GM18868 (cell line): ENCODE data around the gene RFNG.

Experiments
- ATAC-seq: cut with Tn5 transposase; IDR thresholded peaks from one replicate; pipeline ENCODE4 v1.9.1; 2021; ENCODE audit warnings: mild to moderate bottlenecking, moderate library complexity; ENCODE audit not compliant: unreplicated experiment

The RFNG gene

GRCh38 chr17:82051776-82052637, at the start of gene RFNG, which contains the start of gene GPS1:
Gene RFNG, minus strand, starts transcription at chr17:82051811. Its CDS starts 45 bp downstream, at chr17:82051766.
Gene GPS1, plus strand, starts transcription at chr17:82051898. Its CDS starts 34 bp downstream, at chr17:82051932.
- ATAC-seq = no peak

DNA sequence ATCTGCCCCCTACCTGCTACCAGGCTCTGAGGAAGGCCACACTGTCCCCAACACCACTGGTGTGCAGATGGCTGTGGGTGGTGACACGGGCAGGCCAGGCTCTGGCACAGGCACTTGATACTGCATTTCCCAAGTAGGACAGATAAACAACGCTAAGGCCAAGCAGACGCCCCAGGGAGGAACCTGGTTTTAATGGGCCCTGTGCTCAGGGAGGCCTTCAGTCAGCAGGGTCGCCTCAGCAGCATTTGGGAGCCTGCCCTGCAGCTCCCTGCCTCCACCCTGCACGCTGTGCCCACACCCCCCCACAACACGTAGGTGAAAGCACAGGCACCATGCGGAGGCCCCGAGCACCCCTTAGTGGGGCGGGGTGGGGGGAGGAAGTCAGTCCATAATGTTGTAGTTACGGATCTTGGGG, 49.7 kb upstream of the RFNG start:
- ATAC-seq = no peak

DNA sequence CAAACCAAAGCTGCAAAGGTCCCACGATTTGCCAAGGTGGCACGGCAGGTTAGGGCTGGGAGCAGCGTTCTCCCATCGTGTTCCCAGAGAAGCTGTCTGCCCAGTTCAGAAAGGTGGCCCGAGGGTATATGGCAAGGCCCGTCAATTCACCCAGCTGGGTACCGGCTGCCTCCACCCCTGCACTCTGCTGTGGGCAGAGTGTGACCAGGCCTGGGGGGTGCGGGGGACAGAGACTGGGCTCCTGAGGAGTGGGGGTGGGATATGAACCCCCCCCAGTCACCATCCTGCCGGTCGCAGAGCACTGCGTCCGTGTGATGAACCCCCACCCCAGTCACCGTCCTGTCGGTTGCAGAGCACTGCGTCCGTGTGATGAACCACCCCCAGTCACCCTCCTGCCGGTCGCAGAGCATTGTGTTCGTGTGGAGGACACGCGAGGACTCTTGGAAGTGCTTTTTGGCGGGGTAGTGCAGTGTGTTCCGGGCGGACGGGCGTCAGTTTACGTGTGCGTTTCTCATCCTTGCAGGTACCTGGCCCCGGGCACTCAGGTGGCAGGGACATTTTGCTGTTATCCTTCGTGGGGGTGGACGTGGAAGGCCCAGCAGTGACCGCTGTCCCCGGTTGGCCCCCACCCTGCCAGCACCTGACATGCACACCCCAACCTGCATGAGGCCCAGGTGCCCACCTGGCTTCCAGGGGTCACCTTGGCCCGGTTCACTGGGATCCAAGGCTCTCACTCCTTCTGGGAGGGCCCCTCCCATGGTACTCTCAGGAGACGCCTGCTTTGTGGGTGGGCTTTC, 49.1 kb upstream of the RFNG start:
- no peak for ATAC-seq

- ATAC-seq = peak; percentile 3
Observed at GRCh38 chr17:82098939-82099763, 47.5 kb upstream of the RFNG start.

- peak; percentile 67 for ATAC-seq
Observed at GRCh38 chr17:82098169-82098938, 46.7 kb upstream of the RFNG start, which contains the start of gene FASN. Gene FASN, minus strand, starts transcription at chr17:82098236. Its CDS starts 1,791 bp downstream, at chr17:82096445.

DNA sequence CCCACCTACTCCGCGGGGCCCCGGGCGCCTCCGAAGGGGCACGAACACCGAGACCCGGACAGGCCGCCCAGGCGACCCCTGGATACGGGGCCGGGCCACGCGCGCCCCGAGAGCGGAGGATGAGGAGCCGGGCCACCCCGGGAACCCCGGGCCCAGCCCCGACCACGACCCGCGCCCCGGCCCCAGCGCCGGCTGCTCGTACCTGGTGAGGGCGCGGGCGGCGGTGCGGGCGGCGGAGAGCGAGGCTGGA, 46.2 kb upstream of the RFNG start:
- peak; percentile 12 for ATAC-seq

GRCh38 chr17:82097184-82097918, 45.7 kb upstream of the RFNG start:
- ATAC-seq = peak; percentile 0

GRCh38 chr17:82096709-82097183, 45.1 kb upstream of the RFNG start:
- ATAC-seq = no peak

- no peak for ATAC-seq
Observed at GRCh38 chr17:82095777-82096708, 44.4 kb upstream of the RFNG start.

- no peak for ATAC-seq
Observed at GRCh38 chr17:82094931-82095776, 43.5 kb upstream of the RFNG start.

DNA sequence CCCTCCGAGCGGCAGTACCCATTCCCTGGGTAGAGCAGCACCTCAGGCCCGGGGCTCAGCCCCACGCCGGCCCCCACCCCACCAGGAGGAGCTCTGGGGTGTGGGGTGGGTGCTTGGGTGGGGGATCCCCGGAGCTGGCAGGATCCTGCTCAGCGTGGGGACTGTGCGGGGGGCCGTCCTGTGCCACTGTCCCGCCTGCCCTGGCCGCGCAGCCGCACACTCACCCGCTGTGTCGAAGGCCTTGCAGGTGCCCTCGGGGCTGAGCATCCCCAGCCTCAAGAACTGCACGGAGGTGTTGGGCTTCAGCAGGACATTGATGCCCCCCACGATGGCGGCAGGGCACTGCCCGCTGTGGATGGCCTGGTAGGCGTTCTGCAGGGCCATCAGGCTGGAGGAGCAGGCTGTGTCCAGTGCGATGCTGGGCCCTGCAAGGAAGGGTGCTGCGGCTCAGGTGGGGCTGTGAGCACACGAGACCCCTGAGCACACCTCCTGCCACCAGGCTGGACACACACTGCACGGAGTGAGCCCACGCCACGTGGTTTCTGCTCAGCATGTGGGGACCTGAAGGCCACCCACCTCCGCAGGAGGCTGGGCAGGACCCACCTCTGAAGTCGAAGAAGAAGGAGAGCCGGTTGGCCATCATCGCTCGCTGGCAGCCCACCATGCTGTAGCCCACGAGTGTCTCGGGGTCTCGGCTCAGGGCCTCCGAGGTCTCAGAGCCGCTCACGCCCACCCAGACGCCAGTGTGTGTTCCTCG, 41.6 kb upstream of the RFNG start:
- ATAC-seq = no peak

DNA sequence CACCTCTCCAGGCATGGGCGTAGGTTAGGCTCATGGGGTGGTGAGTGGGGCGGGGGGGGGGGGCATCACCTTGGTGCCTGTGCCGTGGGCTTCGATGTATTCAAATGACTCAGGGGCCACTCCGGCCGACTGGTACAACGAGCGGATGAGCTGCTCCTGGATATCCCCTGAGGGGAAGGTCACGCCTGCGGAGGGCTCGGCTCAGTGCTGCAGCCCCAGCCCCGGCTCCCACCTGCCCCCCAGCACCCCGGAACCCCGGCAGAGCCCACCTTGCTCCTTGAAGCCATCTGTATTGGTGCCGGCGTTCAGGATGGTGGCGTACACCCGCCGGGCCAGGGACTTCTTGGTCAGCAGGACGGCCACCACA, 41.0 kb upstream of the RFNG start:
- no peak for ATAC-seq

- ATAC-seq = no peak
Observed at GRCh38 chr17:82092094-82092586, 40.5 kb upstream of the RFNG start.

- ATAC-seq = no peak
Observed at GRCh38 chr17:82091264-82092066, 39.9 kb upstream of the RFNG start.

DNA sequence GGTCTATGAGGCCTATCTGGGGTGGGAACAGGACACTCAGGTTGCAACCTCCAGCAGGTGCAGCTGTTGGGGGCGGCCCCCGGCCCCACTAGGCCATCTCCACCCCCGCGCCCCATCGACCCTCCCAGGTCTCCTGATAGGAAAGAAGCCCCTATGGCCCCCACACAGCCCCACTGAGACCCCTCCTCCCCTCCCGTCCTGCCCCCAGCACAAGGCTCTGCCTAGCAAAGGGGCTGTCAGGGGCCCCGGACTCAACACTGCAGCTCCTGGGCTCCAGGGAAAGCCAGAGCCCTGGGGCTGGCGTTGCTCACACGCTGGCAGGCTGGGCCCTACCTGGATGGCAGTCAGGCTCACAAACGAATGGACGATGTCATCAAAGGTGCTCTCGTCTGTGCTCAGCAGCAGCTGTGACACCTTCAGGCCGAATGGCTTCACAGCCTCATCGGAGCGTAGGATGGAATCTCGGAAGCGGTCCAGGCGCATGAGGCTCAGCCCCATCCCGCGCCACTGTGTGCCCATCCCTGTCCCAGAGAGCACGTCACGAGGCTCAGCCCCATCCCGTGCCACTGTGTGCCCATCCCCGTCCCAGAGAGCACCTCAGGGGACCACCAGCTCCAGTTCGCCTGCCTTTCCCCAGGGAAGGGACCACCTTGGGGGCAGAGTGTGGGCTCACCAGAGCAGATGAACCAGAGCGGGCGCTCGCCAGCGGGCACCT, 39.1 kb upstream of the RFNG start:
- ATAC-seq = no peak
